ENCODE results near the gene GKN2. TPM values are rescaled to one million over a fixed set of nuclear protein-coding genes. Genes with fewer than 3 reads are reported as not detected.

GKN2 gene
- total RNA-seq, 2 experiments from 2014 or later: not detected

- CTCF ChIA-PET (ENCODE audit: unreplicated experiment): no interaction called here
- Histone ChIP-seq H3K27ac (ENCODE audit: low read depth, low read length, poor library complexity, severe bottlenecking) (no peak overlapping the region), H3K36me3 (ENCODE audit: insufficient read depth, low read length) (no peaks in the 10 kb centered on the region), H3K9me2 (ENCODE audit: insufficient read depth, low read length) (no peaks in the 10 kb centered on the region), H3K4me3 (ENCODE audit: low read depth, low read length, poor library complexity, severe bottlenecking) (no peak overlapping the region), H3K4me1 (ENCODE audit: insufficient read depth, low read length, poor library complexity, severe bottlenecking) (no peaks in the 10 kb centered on the region), H4K20me1 (ENCODE audit: insufficient read depth, low read length) (no peaks in the 10 kb centered on the region), H3K9me3 (ENCODE audit: low read length) (no peaks in the 10 kb centered on the region), H2AFZ (ENCODE audit: low read length) (no peak overlapping the region), H3K79me2 (ENCODE audit: insufficient read depth, low read depth, low read length) (no peaks in the 10 kb centered on the region), H3K4me2 (ENCODE audit: low read length) (no peak overlapping the region)
- TF ChIP-seq CTCF (conservative IDR thresholded peaks at IDR 0.05; ENCODE audit: low read length) (no peak), EZH2phosphoT487 (IDR thresholded peaks at IDR 0.05; ENCODE audit: borderline replicate concordance, low read depth, low read length) (no peak)
- POLR2A ChIA-PET: no interaction called here
- intact Hi-C loops (cut with micrococcal nuclease; ENCODE audit: unreplicated experiment): no loop called here
- BruUV-seq (replicated peaks): no TSS peak
- no peak for DNase-seq (ENCODE audit: low spot score)
Measured at GRCh38 chr2:68969736-68970490, 17.2 kb upstream of the GKN2 start.

DNA sequence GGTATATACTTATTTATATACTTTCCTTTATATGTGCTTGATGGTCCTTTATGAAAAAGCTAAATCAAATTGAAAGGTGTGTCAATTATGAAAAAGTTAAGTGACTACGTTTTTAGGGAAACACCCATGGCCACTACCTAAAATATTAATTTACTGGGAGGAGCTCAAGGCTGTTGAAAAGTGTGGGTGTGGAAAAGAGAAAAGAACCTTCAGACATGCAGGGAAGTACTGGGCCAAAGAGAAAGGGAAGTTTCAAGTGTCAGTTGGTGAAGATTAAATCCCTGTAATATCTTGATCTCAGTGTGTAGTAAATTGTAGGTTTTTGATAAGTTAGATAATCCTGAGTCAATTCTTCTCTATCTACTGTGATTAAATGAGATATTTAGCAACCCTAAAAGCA lies 15.5 kb upstream of the GKN2 start:
- Histone ChIP-seq H3K79me2 (ENCODE audit: insufficient read depth, low read depth, low read length) (no peaks in the 10 kb centered on the region), H4K20me1 (ENCODE audit: insufficient read depth, low read length) (no peaks in the 10 kb centered on the region), H3K9me3 (ENCODE audit: low read length) (no peaks in the 10 kb centered on the region), H3K36me3 (ENCODE audit: insufficient read depth, low read length) (no peaks in the 10 kb centered on the region), H3K4me1 (ENCODE audit: insufficient read depth, low read length, poor library complexity, severe bottlenecking) (no peaks in the 10 kb centered on the region), H3K4me3 (ENCODE audit: low read depth, low read length, poor library complexity, severe bottlenecking) (no peak overlapping the region), H2AFZ (ENCODE audit: low read length) (no peak overlapping the region), H3K4me2 (ENCODE audit: low read length) (no peak overlapping the region), H3K27ac (ENCODE audit: low read depth, low read length, poor library complexity, severe bottlenecking) (no peak overlapping the region), H3K9me2 (ENCODE audit: insufficient read depth, low read length) (no peaks in the 10 kb centered on the region)
- no TSS peak for BruUV-seq (replicated peaks)
- no peak for TF ChIP-seq CTCF (conservative IDR thresholded peaks at IDR 0.05; ENCODE audit: low read length)
- intact Hi-C loops (cut with micrococcal nuclease; ENCODE audit: unreplicated experiment): no loop called here
- POLR2A ChIA-PET: no interaction called here
- no peak for DNase-seq (ENCODE audit: low spot score)
- CTCF ChIA-PET (ENCODE audit: unreplicated experiment): no interaction called here

DNA sequence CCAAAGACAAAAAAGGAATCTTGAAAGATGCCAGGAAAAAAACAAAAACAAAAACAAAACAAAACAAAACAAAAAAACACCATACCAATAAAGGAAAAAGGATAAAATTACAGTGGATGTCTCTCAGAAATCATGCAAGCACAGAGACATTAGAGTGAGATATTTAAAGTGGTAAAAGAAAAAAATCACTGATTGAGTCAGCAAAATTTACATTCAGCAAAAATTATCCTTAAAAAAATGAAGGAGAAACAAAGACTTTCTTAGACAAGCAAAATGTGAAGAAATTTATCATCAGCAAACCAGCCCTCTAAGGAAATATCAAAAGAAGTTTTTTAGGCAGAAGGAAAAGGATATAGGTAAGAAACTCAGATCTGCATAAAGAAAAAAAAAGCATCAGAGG lies 11.6 kb upstream of the GKN2 start:
- Histone ChIP-seq H3K36me3 (ENCODE audit: insufficient read depth, low read length) (no peaks in the 10 kb centered on the region), H4K20me1 (ENCODE audit: insufficient read depth, low read length) (no peaks in the 10 kb centered on the region), H3K79me2 (ENCODE audit: insufficient read depth, low read depth, low read length) (no peaks in the 10 kb centered on the region), H3K4me3 (ENCODE audit: low read depth, low read length, poor library complexity, severe bottlenecking) (no peak overlapping the region), H3K9me3 (ENCODE audit: low read length) (no peaks in the 10 kb centered on the region), H3K9me2 (ENCODE audit: insufficient read depth, low read length) (no peaks in the 10 kb centered on the region), H2AFZ (ENCODE audit: low read length) (no peak overlapping the region), H3K4me2 (ENCODE audit: low read length) (no peak overlapping the region), H3K4me1 (ENCODE audit: insufficient read depth, low read length, poor library complexity, severe bottlenecking) (no peaks in the 10 kb centered on the region), H3K27ac (ENCODE audit: low read depth, low read length, poor library complexity, severe bottlenecking) (no peak overlapping the region)
- intact Hi-C loops (cut with micrococcal nuclease; ENCODE audit: unreplicated experiment): no loop called here
- ChIA-PET POLR2A (no interaction called here), CTCF (ENCODE audit: unreplicated experiment) (no interaction called here)
- TF ChIP-seq EZH2phosphoT487 (IDR thresholded peaks at IDR 0.05; ENCODE audit: borderline replicate concordance, low read depth, low read length) (no peak), CTCF (conservative IDR thresholded peaks at IDR 0.05; ENCODE audit: low read length) (no peak)
- no peak for DNase-seq (ENCODE audit: low spot score)
- BruUV-seq (replicated peaks): no TSS peak
